ENCODE data around the gene PNMA8A.

PNMA8A gene

DNA sequence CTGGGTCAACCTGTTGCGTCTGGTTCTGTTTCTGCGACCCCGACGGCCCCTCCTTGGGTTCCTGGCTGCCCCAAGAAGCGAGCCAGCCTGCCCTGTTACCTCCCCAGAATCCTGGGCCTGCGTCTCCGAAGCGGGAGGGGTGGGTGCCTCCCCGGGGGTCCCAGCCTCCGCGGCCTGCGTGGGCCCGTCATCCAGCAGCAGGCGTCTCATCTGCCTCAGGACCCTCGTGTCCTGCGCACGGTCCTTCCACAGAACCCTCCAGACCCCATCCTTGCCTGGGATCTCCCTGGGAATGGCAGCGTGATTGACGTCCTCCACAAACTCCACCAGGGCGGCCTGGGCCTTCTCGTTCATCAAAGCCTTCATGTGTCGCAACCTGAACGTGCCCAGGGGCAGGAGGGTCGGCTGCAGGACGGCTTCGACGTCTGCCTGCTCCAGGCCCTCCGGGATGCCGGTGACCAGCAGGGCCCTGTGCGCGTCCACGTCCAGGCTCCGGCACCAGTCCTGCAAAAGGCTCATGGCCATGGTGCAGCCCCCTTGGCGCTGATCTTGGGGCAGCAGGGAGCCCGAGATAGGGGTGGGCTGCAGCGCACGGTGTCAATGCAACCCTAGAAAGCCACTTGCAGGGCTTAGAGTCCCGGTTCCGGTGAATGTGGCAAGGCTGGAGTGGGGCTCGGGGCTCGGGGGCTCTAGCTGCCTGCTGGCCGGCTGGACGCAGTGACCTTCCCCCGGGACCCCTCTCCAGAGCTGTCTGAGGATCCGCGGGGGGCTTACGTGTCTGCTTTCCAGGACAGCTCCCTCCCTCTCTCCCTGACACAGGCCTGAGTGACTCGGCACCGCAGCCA, 23.8 kb upstream of the PNMA8A start:
- H4K8ac ChIP-seq (ENCODE audit: low read depth, low read length): peak overlapping the region; percentile 76
- peaks cover 38% of the 10 kb centered on the region for H3K27me3 ChIP-seq (ENCODE audit: insufficient read depth, low read length)
- no peak overlapping the region for H3K4ac ChIP-seq (ENCODE audit: low read depth, low read length)
- no peak for DNase-seq
- WGBS (ENCODE audit: extremely low coverage, insufficient coverage, insufficient read length): no CpG with 5 or more reads among the region's 49 CpGs
- no peak overlapping the region for H3K9ac ChIP-seq (ENCODE audit: low read length)
- H3K79me1 ChIP-seq (ENCODE audit: low read length): no peaks in the 10 kb centered on the region
- peaks cover 7 to 23% of the 10 kb centered on the region in 2 experiments for H3K4me1 ChIP-seq (ENCODE audit: control insufficient read depth in 1 of 2, insufficient read depth in 2 of 2, low read length in 2 of 2)
- no peak overlapping the region for H2AK5ac ChIP-seq (ENCODE audit: low read length)
- peaks cover 13% of the 10 kb centered on the region for H3K9me3 ChIP-seq (ENCODE audit: insufficient read depth, low read depth, low read length)
- H2AFZ ChIP-seq (ENCODE audit: insufficient read depth, low read length, poor library complexity): peak overlapping the region; percentile 51
- no peak overlapping the region for H4K12ac ChIP-seq (ENCODE audit: low read depth, low read length)
- no peaks in the 10 kb centered on the region for H3K79me2 ChIP-seq (ENCODE audit: control insufficient read depth, insufficient read depth, low read length, poor library complexity)
- H3K18ac ChIP-seq (ENCODE audit: low read length): no peak overlapping the region
- no peak overlapping the region for H4K91ac ChIP-seq (ENCODE audit: low read depth, low read length)
- H3K4me2 ChIP-seq (ENCODE audit: low read length): peak overlapping the region; percentile 83
- H2BK120ac ChIP-seq (ENCODE audit: insufficient read depth, low read length, poor library complexity): no peak overlapping the region
- no peaks in the 10 kb centered on the region for H3K36me3 ChIP-seq (ENCODE audit: control insufficient read depth in 1 of 2, insufficient read depth in 2 of 2, low read length in 2 of 2)
- no peak overlapping the region for H2BK5ac ChIP-seq (ENCODE audit: low read depth, low read length, poor library complexity)
- no peak overlapping the region for H3K23ac ChIP-seq (ENCODE audit: low read length)
- no peak overlapping the region for H2BK12ac ChIP-seq (ENCODE audit: low read length)
- H3K14ac ChIP-seq (ENCODE audit: low read length): peak overlapping the region; percentile 26
- peak overlapping the region; percentile 55 for H3K4me3 ChIP-seq (ENCODE audit: low read depth, low read length)
- H3K27ac ChIP-seq (ENCODE audit: low read depth, low read length): no peak overlapping the region

DNA sequence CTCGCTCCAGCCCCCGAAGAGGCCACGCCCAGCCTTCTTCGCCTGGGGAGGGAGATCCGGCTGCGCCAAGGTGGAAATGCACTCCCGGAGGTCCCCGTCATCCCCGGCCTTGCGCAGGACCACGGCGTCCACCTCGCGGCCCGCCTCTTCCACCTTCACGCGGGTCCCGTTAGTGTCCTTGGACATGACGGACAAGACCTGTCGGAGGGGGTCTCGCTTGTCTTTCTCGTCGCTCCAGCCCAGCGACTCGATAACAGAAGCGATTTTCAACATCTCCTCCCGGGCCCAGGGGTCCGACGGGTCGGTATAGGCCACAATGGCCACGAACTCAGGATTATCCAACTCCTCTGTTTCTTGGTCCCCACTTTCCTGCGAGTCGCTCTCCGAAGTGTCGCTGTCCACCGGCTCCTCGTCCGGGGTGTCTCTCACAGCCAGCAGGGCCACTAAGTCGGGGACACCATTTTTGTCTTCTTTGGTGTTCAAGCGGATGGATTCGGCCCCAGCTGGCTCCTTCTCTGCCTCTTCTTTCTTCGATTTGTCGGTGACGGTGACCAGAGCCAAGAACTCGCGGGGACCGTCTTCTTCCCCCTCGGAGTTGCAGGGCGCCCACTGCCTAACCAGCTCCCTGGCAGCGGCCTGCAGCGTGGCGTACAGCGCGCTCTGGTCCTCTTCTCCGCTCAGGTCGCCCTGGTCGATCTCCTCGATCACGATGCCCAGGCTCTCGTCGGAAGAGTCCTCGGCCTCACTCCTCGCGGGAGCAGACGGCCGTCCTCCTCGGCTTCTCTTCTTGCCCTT, 23.0 kb upstream of the PNMA8A start:
- Histone ChIP-seq H2BK12ac (ENCODE audit: low read length) (no peak overlapping the region), H3K4me2 (ENCODE audit: low read length) (peak overlapping the region; percentile 59), H3K27ac (ENCODE audit: low read depth, low read length) (no peak overlapping the region), H3K79me1 (ENCODE audit: low read length) (no peaks in the 10 kb centered on the region), H3K9me3 (ENCODE audit: insufficient read depth, low read depth, low read length) (peaks cover 17% of the 10 kb centered on the region), H3K9ac (ENCODE audit: low read length) (no peak overlapping the region), H3K27me3 (ENCODE audit: insufficient read depth, low read length) (peaks cover 42% of the 10 kb centered on the region), H2BK5ac (ENCODE audit: low read depth, low read length, poor library complexity) (no peak overlapping the region), H3K14ac (ENCODE audit: low read length) (no peak overlapping the region), H4K12ac (ENCODE audit: low read depth, low read length) (no peak overlapping the region), H2BK120ac (ENCODE audit: insufficient read depth, low read length, poor library complexity) (no peak overlapping the region), H2AFZ (ENCODE audit: insufficient read depth, low read length, poor library complexity) (no peak overlapping the region), H3K4ac (ENCODE audit: low read depth, low read length) (no peak overlapping the region), H2AK5ac (ENCODE audit: low read length) (no peak overlapping the region), H4K91ac (ENCODE audit: low read depth, low read length) (no peak overlapping the region), H3K36me3 (ENCODE audit: control insufficient read depth in 1 of 2, insufficient read depth in 2 of 2, low read length in 2 of 2) (no peaks in the 10 kb centered on the region), H3K23ac (ENCODE audit: low read length) (no peak overlapping the region), H3K18ac (ENCODE audit: low read length) (no peak overlapping the region), H3K79me2 (ENCODE audit: control insufficient read depth, insufficient read depth, low read length, poor library complexity) (no peaks in the 10 kb centered on the region), H3K4me1 (ENCODE audit: control insufficient read depth in 1 of 2, insufficient read depth in 2 of 2, low read length in 2 of 2) (peaks cover 9 to 21% of the 10 kb centered on the region in 2 experiments), H3K4me3 (ENCODE audit: low read depth, low read length) (no peak overlapping the region), H4K8ac (ENCODE audit: low read depth, low read length) (no peak overlapping the region)
- WGBS (ENCODE audit: extremely low coverage, insufficient coverage, insufficient read length): no CpG with 5 or more reads among the region's 67 CpGs
- no peak for DNase-seq

DNA sequence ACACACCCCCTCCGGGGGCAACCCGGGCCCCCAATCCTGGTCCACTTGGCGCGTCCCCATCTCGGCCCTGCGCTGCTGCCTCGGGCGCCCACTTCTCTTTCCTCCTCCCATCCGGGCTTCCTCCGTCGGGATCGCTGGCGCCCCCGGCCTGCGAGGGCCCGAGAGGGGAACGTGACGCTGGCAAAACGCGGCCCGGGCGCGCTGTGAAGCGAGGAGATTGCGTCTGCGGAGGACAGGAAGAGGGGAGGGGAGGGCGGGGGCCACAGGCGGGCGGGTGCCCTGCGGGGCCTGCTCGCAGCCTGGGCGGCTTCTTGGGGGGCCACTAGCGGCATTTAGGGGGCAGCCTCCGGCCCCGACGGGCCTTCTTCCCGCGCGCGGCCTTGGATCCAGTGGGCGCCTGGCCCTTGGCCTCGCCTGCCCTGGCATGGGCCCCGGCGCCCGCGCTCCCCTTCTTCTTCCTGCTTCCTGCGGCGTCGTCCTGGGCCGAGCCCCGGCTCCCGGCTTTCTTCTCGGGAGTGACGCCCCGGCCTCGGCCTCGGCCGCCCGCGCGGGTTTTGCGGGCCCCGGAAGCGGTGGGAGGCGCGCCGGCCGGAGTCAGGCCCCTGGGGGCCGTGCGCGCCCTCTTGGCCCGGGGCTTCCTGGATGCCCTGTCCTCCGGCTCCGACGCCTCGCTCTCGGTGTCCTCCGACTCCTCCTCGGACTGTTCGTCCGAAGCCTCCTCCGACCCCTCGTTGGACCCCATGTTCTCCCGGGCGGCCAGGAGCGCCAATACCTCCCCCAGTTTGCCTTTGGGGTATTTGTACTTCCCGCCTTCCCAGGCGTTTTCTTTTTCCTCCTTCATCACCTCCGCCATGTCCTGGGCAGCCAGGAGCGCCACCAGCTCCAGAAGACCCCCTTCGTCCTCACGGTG, 22.1 kb upstream of the PNMA8A start:
- no peak overlapping the region for H2BK120ac ChIP-seq (ENCODE audit: insufficient read depth, low read length, poor library complexity)
- no peaks in the 10 kb centered on the region for H3K79me1 ChIP-seq (ENCODE audit: low read length)
- H3K4me2 ChIP-seq (ENCODE audit: low read length): peak overlapping the region; percentile 59
- no peak overlapping the region for H3K27ac ChIP-seq (ENCODE audit: low read depth, low read length)
- H3K14ac ChIP-seq (ENCODE audit: low read length): no peak overlapping the region
- H3K9ac ChIP-seq (ENCODE audit: low read length): no peak overlapping the region
- peaks cover 42% of the 10 kb centered on the region for H3K27me3 ChIP-seq (ENCODE audit: insufficient read depth, low read length)
- H3K4me1 ChIP-seq (ENCODE audit: control insufficient read depth in 1 of 2, insufficient read depth in 2 of 2, low read length in 2 of 2): peaks cover 13 to 19% of the 10 kb centered on the region in 2 experiments
- H3K79me2 ChIP-seq (ENCODE audit: control insufficient read depth, insufficient read depth, low read length, poor library complexity): no peaks in the 10 kb centered on the region
- H3K18ac ChIP-seq (ENCODE audit: low read length): no peak overlapping the region
- no peak overlapping the region for H3K4me3 ChIP-seq (ENCODE audit: low read depth, low read length)
- DNase-seq: no peak
- peak overlapping the region; percentile 45 for H4K8ac ChIP-seq (ENCODE audit: low read depth, low read length)
- no peak overlapping the region for H2BK12ac ChIP-seq (ENCODE audit: low read length)
- no peak overlapping the region for H4K12ac ChIP-seq (ENCODE audit: low read depth, low read length)
- peaks cover 17% of the 10 kb centered on the region for H3K9me3 ChIP-seq (ENCODE audit: insufficient read depth, low read depth, low read length)
- H3K36me3 ChIP-seq (ENCODE audit: control insufficient read depth in 1 of 2, insufficient read depth in 2 of 2, low read length in 2 of 2): no peaks in the 10 kb centered on the region
- H2AFZ ChIP-seq (ENCODE audit: insufficient read depth, low read length, poor library complexity): no peak overlapping the region
- WGBS (ENCODE audit: extremely low coverage, insufficient coverage, insufficient read length): no CpG with 5 or more reads among the region's 92 CpGs
- H4K91ac ChIP-seq (ENCODE audit: low read depth, low read length): peak overlapping the region; percentile 23
- H3K23ac ChIP-seq (ENCODE audit: low read length): no peak overlapping the region
- H3K4ac ChIP-seq (ENCODE audit: low read depth, low read length): no peak overlapping the region
- no peak overlapping the region for H2BK5ac ChIP-seq (ENCODE audit: low read depth, low read length, poor library complexity)
- no peak overlapping the region for H2AK5ac ChIP-seq (ENCODE audit: low read length)

DNA sequence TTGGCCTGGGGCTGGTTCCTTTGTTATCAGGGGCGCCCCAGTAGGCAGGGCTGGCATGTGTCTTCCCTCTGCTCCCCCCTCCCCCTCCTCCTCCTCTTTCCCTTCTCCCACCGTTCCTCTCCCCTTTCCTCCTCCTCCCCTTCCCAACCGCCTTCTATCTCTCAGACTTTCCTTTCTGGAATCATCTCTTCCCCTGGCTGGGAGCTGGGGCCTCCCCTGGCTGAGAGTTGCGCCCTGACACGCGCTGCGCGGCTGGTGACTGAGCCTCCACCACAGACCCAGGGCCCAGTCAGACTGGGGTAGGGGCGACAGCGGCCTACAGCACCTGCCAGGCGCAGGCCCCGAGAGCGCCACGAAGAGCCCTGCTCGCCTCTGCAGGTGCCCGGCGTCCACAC, 21.5 kb upstream of the PNMA8A start:
- Histone ChIP-seq H4K8ac (ENCODE audit: low read depth, low read length) (no peak overlapping the region), H2AFZ (ENCODE audit: insufficient read depth, low read length, poor library complexity) (no peak overlapping the region), H2BK5ac (ENCODE audit: low read depth, low read length, poor library complexity) (no peak overlapping the region), H3K4ac (ENCODE audit: low read depth, low read length) (no peak overlapping the region), H2BK12ac (ENCODE audit: low read length) (no peak overlapping the region), H2AK5ac (ENCODE audit: low read length) (no peak overlapping the region), H4K91ac (ENCODE audit: low read depth, low read length) (no peak overlapping the region), H3K27ac (ENCODE audit: low read depth, low read length) (no peak overlapping the region), H4K12ac (ENCODE audit: low read depth, low read length) (no peak overlapping the region), H3K36me3 (ENCODE audit: control insufficient read depth in 1 of 2, insufficient read depth in 2 of 2, low read length in 2 of 2) (no peaks in the 10 kb centered on the region), H3K18ac (ENCODE audit: low read length) (no peak overlapping the region), H3K4me1 (ENCODE audit: control insufficient read depth in 1 of 2, insufficient read depth in 2 of 2, low read length in 2 of 2) (peaks cover 14 to 19% of the 10 kb centered on the region in 2 experiments), H3K23ac (ENCODE audit: low read length) (no peak overlapping the region), H3K27me3 (ENCODE audit: insufficient read depth, low read length) (peaks cover 42% of the 10 kb centered on the region), H3K79me1 (ENCODE audit: low read length) (no peaks in the 10 kb centered on the region), H3K9me3 (ENCODE audit: insufficient read depth, low read depth, low read length) (peaks cover 17% of the 10 kb centered on the region), H2BK120ac (ENCODE audit: insufficient read depth, low read length, poor library complexity) (no peak overlapping the region), H3K4me2 (ENCODE audit: low read length) (peak overlapping the region; percentile 59), H3K14ac (ENCODE audit: low read length) (no peak overlapping the region), H3K79me2 (ENCODE audit: control insufficient read depth, insufficient read depth, low read length, poor library complexity) (no peaks in the 10 kb centered on the region), H3K4me3 (ENCODE audit: low read depth, low read length) (no peak overlapping the region), H3K9ac (ENCODE audit: low read length) (no peak overlapping the region)
- DNase-seq: no peak
- WGBS (ENCODE audit: extremely low coverage, insufficient coverage, insufficient read length): no CpG with 5 or more reads among the region's 17 CpGs

Measured in trophoblast cell (in vitro differentiated cells and primary cell).